NCI-H187 (cell line): Measurements from ENCODE around the gene CD63.

ENCODE experiments used
- DNase-seq, 2 experiments: peaks; one replicate each; lab custom pipeline; 2025; lab: John Stamatoyannopoulos, UW

CD63 gene

GRCh38 chr12:55704824-55705718 lies 23.7 kb downstream of the CD63 start:
- DNase-seq, result no peak

- no peak for DNase-seq
Observed at GRCh38 chr12:55703901-55704761, 24.7 kb downstream of the CD63 start.

GRCh38 chr12:55703288-55703687 lies 25.5 kb downstream of the CD63 start:
- DNase-seq, result no peak

- no peak for DNase-seq
Observed at GRCh38 chr12:55702861-55703260, 25.9 kb downstream of the CD63 start.

GRCh38 chr12:55700255-55701018 lies 28.4 kb downstream of the CD63 start:
- no peak for DNase-seq

- no peak for DNase-seq
Observed at GRCh38 chr12:55699471-55700055, 29.2 kb downstream of the CD63 start.

GRCh38 chr12:55698965-55699364 lies 29.8 kb downstream of the CD63 start:
- no peak for DNase-seq

- no peak for DNase-seq
Observed at GRCh38 chr12:55698241-55698955, 30.4 kb downstream of the CD63 start.

- no peak for DNase-seq
Observed at GRCh38 chr12:55697686-55698085, 31.1 kb downstream of the CD63 start.

- no peak for DNase-seq
Observed at GRCh38 chr12:55696796-55697462, 31.9 kb downstream of the CD63 start.

GRCh38 chr12:55696141-55696540 lies 32.7 kb downstream of the CD63 start:
- no peak for DNase-seq

GRCh38 chr12:55695349-55695748 lies 33.5 kb downstream of the CD63 start:
- DNase-seq, result no peak

- DNase-seq, result no peak
Observed at GRCh38 chr12:55694651-55695050, 34.2 kb downstream of the CD63 start.

- no peak for DNase-seq
Observed at GRCh38 chr12:55694188-55694515, 34.7 kb downstream of the CD63 start.

- no peak for DNase-seq
Observed at GRCh38 chr12:55693323-55694187, 35.3 kb downstream of the CD63 start.

- DNase-seq, result no peak
Observed at GRCh38 chr12:55692631-55693322, 36.0 kb downstream of the CD63 start.

GRCh38 chr12:55688716-55689655 lies 39.8 kb downstream of the CD63 start:
- no peak for DNase-seq

- no peak for DNase-seq
Observed at GRCh38 chr12:55687746-55688145, 41.1 kb downstream of the CD63 start.
